Esophagus squamous epithelium (tissue), 4 donors: ENCODE results near the gene NOL12.

ENCODE experiments used
- POLR2A ChIP-seq, 4 donors: fragments of 450-650 bp; IDR thresholded peaks; one replicate each; pipeline ENCODE4 v1.6.1; 2017; ENCODE audit warnings: antibody characterized with exemption in 4 of 4, mild to moderate bottlenecking in 4 of 4, moderate library complexity in 3 of 4
- TF ChIP-seq, protein P1 (sequence below), 6 experiments: fragments of 450-650 bp in 4 of 6; fragments of 200-600 bp in 2 of 6; sonication (generic) in 2 of 6; IDR thresholded peaks; one replicate each; pipeline ENCODE4 v1.5.1; 2016 to 2019; ENCODE audit warnings: antibody characterized with exemption in 6 of 6, mild to moderate bottlenecking in 4 of 6, moderate library complexity in 4 of 6

DNA sequence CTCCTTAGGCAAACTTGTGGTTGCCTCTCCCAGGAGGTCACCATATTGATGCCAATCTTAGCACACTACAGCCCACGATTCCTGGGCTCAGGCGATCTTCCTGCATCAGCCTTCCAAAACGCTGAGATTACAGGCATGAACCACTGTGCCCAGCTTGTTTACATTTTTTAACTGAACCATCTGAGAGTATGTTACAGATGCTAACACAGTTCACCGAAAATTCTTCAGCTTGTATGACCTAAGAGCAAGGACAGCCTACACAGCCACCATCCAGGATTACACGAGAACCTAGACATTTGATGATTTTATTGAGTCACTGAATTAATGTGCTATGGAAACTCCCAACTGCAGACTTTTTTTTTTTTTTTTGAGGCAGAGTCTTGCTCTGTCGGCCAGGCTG, 16.6 kb upstream of the NOL12 start:
- TF ChIP-seq, protein P1, sequence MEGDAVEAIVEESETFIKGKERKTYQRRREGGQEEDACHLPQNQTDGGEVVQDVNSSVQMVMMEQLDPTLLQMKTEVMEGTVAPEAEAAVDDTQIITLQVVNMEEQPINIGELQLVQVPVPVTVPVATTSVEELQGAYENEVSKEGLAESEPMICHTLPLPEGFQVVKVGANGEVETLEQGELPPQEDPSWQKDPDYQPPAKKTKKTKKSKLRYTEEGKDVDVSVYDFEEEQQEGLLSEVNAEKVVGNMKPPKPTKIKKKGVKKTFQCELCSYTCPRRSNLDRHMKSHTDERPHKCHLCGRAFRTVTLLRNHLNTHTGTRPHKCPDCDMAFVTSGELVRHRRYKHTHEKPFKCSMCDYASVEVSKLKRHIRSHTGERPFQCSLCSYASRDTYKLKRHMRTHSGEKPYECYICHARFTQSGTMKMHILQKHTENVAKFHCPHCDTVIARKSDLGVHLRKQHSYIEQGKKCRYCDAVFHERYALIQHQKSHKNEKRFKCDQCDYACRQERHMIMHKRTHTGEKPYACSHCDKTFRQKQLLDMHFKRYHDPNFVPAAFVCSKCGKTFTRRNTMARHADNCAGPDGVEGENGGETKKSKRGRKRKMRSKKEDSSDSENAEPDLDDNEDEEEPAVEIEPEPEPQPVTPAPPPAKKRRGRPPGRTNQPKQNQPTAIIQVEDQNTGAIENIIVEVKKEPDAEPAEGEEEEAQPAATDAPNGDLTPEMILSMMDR (IDR thresholded peaks at IDR 0.05) = no peak
- no peak for TF ChIP-seq POLR2A (IDR thresholded peaks at IDR 0.05)
